AG20443 (cell line): Measurements from ENCODE around the gene AMZ2.
"Not testable (repeated sequence)": the region's sequence is repeated elsewhere in the genome, so short reads cannot be mapped to it uniquely, and the experiment has no call there.

Experiments used
- DNase-seq: peaks from one replicate; pipeline ENCODE4 v3.0.0; 2012; ENCODE audit warnings: low spot score, mixed read lengths

Gene AMZ2

GRCh38 chr17:68249354-68249765 is 1.5 kb downstream of the AMZ2 start:
- DNase-seq, result no peak

GRCh38 chr17:68253426-68253825 is 5.6 kb downstream of the AMZ2 start:
- DNase-seq, result not testable (repeated sequence)

- no peak for DNase-seq
These were observed 7.3 kb downstream of the AMZ2 start for GRCh38 chr17:68255151-68255550.

GRCh38 chr17:68255731-68256538 is 8.1 kb downstream of the AMZ2 start:
- no peak for DNase-seq

- DNase-seq, result not testable (repeated sequence)
These were observed 8.9 kb downstream of the AMZ2 start for GRCh38 chr17:68256701-68257100.

- DNase-seq, result no peak
These were observed 10.1 kb downstream of the AMZ2 start for GRCh38 chr17:68257934-68258333.

GRCh38 chr17:68258890-68259647 is 11.2 kb downstream of the AMZ2 start:
- DNase-seq, result peak; percentile 69

GRCh38 chr17:68259648-68259951 is 11.8 kb downstream of the AMZ2 start:
- DNase-seq, result not testable (repeated sequence)

GRCh38 chr17:68260051-68260762 is 12.4 kb downstream of the AMZ2 start:
- DNase-seq, result no peak

GRCh38 chr17:68262467-68262866 is 14.6 kb downstream of the AMZ2 start:
- not testable (repeated sequence) for DNase-seq

GRCh38 chr17:68263101-68263681 is 15.3 kb downstream of the AMZ2 start:
- DNase-seq, result peak; percentile 16

GRCh38 chr17:68265833-68266232 is 18.0 kb downstream of the AMZ2 start:
- DNase-seq, result not testable (repeated sequence)

GRCh38 chr17:68273722-68274121 is 25.9 kb downstream of the AMZ2 start:
- no peak for DNase-seq

GRCh38 chr17:68276339-68276738 is 28.5 kb downstream of the AMZ2 start:
- not testable (repeated sequence) for DNase-seq

GRCh38 chr17:68277807-68278206 is 30.0 kb downstream of the AMZ2 start:
- DNase-seq, result no peak

- not testable (repeated sequence) for DNase-seq
These were observed 34.1 kb downstream of the AMZ2 start for GRCh38 chr17:68281965-68282364.

GRCh38 chr17:68288375-68288774 is 40.5 kb downstream of the AMZ2 start:
- no peak for DNase-seq

GRCh38 chr17:68288804-68289203 is 41.0 kb downstream of the AMZ2 start:
- DNase-seq, result no peak

GRCh38 chr17:68289473-68289872 is 41.6 kb downstream of the AMZ2 start:
- DNase-seq, result no peak

- no peak for DNase-seq
These were observed 42.1 kb downstream of the AMZ2 start for GRCh38 chr17:68289936-68290267.

GRCh38 chr17:68290268-68290954 is 42.6 kb downstream of the AMZ2 start:
- DNase-seq, result peak; percentile 33
